Activated CD8-positive, alpha-beta memory T cell treated with anti-CD3 and anti-CD28 coated beads, Interleukin-2, amount 10 ng/mL, durations not matched to agents 7 days and 5 days (primary cell): ENCODE data around the gene THAP7. TPM values are rescaled to one million over a fixed set of nuclear protein-coding genes. Genes with fewer than 3 reads are reported as not detected.
A peak's percentile ranks its signal among the peaks of the same experiment; 100 is the strongest.
"Not testable (repeated sequence)": the region's sequence is repeated elsewhere in the genome, so short reads cannot be mapped to it uniquely, and the experiment has no call there.

Experiments used
- ATAC-seq: fragments of 150-1000 bp; cut with Tn5 transposase; one replicate; pipeline ENCODE4 v1.10.0; 2021; ENCODE audit warnings: moderate library complexity
- CTCF ChIA-PET: fragments of 350-600 bp; sonication (Branson Sonifier 250); formaldehyde crosslinking; loops from one replicate; lab custom pipeline; 2021; ENCODE audit warnings: antibody characterized with exemption; lab: Charles Lee
- DNase-seq: peaks from one replicate; pipeline ENCODE4 v3.0.0-alpha.2; 2020
- H3K27ac Mint-ChIP-seq: one replicate; pipeline ENCODE4 v1.8.0; 2021; ENCODE audit warnings: mild to moderate bottlenecking, mixed read lengths
- H3K27me3 Mint-ChIP-seq: one replicate; pipeline ENCODE4 v1.8.0; 2021; ENCODE audit warnings: mixed read lengths
- H3K36me3 Mint-ChIP-seq: one replicate; pipeline ENCODE4 v1.8.0; 2021; ENCODE audit warnings: mild to moderate bottlenecking, mixed read lengths
- H3K4me1 Mint-ChIP-seq: one replicate; pipeline ENCODE4 v1.8.0; 2021; ENCODE audit warnings: mixed read lengths
- H3K4me3 Mint-ChIP-seq: one replicate; pipeline ENCODE4 v1.8.0; 2021; ENCODE audit warnings: mild to moderate bottlenecking, moderate library complexity, mixed read lengths
- H3K9me3 Mint-ChIP-seq: one replicate; pipeline ENCODE4 v1.8.0; 2022; ENCODE audit warnings: low read depth, mixed read lengths
- total RNA-seq, 2 experiments: library from RNA; stranded (reverse); gene quantifications; one replicate each; pipeline ENCODE4 v1.2.3, GENCODE V29; 2021

The THAP7 gene
- total RNA-seq, 2 experiments from 2014 or later = 25.9 to 28.7 TPM

DNA sequence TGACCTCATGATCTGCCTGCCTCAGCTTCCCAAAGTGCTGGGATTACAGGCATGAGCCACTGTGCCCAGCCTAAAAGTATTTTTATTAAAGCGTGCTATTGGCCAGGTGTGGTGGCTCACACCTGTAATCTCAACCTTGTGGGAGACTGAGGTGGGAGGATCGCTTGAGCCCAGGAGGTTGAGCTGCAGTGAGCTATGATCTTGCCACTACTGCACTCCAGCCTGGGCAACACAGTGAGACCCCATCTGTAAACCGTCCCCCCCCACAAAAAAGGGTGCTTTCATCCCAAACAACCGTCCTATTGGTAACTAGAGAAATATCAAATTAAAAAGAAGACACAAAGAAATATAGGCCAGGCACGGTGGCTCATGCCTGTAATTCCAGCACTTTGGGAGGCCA is 37.2 kb upstream of the THAP7 start:
- H3K36me3 Mint-ChIP-seq, H3K4me1 Mint-ChIP-seq, DNase-seq, H3K9me3 Mint-ChIP-seq, CTCF ChIA-PET, H3K4me3 Mint-ChIP-seq, ATAC-seq, H3K27ac Mint-ChIP-seq: not testable (repeated sequence)
- peaks cover 43% of the 10 kb centered on the region for H3K27me3 Mint-ChIP-seq

GRCh38 chr22:21038405-21038804 is 36.5 kb upstream of the THAP7 start:
- no peaks in the 10 kb centered on the region for H3K36me3 Mint-ChIP-seq
- peaks cover 42% of the 10 kb centered on the region for H3K27me3 Mint-ChIP-seq
- H3K4me3 Mint-ChIP-seq = no peak overlapping the region
- no peak for DNase-seq
- no peaks in the 10 kb centered on the region for H3K9me3 Mint-ChIP-seq
- peaks cover 9% of the 10 kb centered on the region for H3K4me1 Mint-ChIP-seq
- CTCF ChIA-PET = no interaction called here
- H3K27ac Mint-ChIP-seq = no peak overlapping the region
- ATAC-seq = no peak

DNA sequence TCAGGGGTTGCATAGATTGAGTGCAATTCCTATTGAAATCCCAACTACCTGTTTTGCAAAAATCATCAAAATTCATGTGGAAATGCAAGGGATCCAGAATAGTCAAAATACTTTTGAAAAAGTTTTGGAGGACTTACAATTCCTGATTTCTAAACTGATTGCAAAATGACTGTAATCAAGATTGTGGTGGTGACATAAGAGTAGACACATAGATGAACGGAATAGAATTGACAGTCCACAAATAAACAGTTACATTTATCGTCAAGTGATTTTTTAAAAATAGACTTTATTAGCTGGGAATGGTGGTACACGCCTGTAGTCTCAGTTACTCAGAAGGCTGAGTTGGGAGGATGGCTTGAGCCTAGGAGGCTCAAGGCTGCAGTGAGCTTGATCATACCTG is 33.1 kb upstream of the THAP7 start:
- no peak for ATAC-seq

DNA sequence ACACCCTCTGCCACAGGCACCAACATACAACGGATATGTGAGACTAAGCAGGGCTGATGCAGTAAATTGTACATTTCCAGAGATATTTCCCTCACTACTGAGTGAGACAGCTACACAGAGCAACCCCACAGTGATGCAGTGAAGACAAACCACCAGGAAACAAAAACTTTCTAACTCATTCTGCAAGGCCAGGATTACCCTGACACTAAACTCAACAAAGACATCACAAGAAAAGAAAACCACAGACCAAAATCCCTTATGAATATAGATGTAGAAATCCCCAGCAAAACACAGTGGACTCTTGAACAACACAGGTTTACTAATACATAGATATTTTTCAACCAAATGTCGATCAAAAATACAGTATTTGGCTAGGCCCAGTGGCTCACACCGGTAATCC is 32.0 kb upstream of the THAP7 start:
- Mint-ChIP-seq H3K4me1 (peaks cover 15% of the 10 kb centered on the region), H3K4me3 (no peak overlapping the region), H3K9me3 (no peaks in the 10 kb centered on the region), H3K27ac (no peak overlapping the region), H3K36me3 (no peaks in the 10 kb centered on the region), H3K27me3 (peaks cover 47% of the 10 kb centered on the region)
- ATAC-seq (peak; percentile 46), DNase-seq (no peak)
- CTCF ChIA-PET = no interaction called here

More for the DNA sequence above, 33.1 kb upstream of the THAP7 start:
- H3K9me3 Mint-ChIP-seq = no peaks in the 10 kb centered on the region
- no peak overlapping the region for H3K4me3 Mint-ChIP-seq
- no peak for DNase-seq
- H3K27me3 Mint-ChIP-seq = peaks cover 50% of the 10 kb centered on the region
- H3K36me3 Mint-ChIP-seq = no peaks in the 10 kb centered on the region
- no peak overlapping the region for H3K27ac Mint-ChIP-seq
- peaks cover 15% of the 10 kb centered on the region for H3K4me1 Mint-ChIP-seq
- CTCF ChIA-PET = no interaction called here

GRCh38 chr22:21032868-21033688 is 31.2 kb upstream of the THAP7 start:
- Mint-ChIP-seq H3K27ac (no peak overlapping the region), H3K4me3 (no peak overlapping the region), H3K36me3 (no peaks in the 10 kb centered on the region), H3K9me3 (no peaks in the 10 kb centered on the region), H3K4me1 (peaks cover 15% of the 10 kb centered on the region), H3K27me3 (peaks cover 43% of the 10 kb centered on the region)
- CTCF ChIA-PET = no interaction called here
- ATAC-seq (no peak), DNase-seq (no peak)

DNA sequence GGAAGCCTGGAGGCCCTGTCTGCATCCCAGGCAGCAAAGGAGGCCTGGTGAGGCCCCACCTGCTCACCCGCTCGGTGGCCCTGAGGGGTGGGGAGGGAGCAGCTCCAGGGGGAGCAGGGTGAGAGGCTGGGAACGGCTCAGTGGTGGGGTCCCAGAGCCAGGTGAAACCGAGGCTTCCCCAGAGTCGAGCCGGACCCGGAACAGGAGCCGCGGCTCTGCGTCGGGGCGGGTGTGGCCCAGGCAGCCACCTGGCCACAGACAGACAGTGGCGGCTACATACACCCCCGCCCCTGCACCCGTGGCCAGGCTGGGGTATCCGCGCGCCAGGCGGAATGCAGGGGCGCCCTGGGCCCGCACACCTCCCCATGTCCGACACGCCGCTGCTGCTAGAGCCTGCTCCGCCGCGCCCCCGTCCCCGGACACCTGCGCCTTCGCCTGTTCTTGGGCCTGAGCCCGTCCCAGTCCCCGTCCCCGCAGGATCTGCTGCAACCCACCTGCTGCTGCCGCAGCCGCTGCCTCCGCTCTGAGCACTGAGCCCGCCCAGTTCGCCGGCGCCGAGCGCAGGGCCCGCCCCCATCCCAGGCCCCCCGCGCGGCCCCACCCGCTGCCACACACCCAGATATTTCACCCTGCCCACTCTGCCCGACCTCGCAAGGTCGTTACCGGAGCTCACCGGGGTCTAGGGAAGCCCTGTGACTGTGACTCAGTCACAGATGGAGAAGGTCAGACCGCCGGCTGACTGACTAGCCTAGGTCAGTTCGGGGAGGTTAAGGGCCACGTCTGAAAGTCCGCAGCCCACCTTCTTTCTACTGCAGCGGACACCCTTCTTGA is 30.3 kb upstream of the THAP7 start, which contains the start of gene SLC7A4:
TSS of gene SLC7A4 (minus strand) at position 525 of the 831 bp plus-strand sequence. CDS start 749 bp downstream, outside the sequence.
- Mint-ChIP-seq H3K36me3 (no peaks in the 10 kb centered on the region), H3K9me3 (no peaks in the 10 kb centered on the region), H3K27me3 (peaks cover 39% of the 10 kb centered on the region), H3K4me1 (peaks cover 15% of the 10 kb centered on the region), H3K4me3 (peak within 1 kb of the TSS; percentile 30), H3K27ac (no peak within 1 kb of the TSS)
- CTCF ChIA-PET = no interaction called here
- ATAC-seq (peak; percentile 54), DNase-seq (no peak)

DNA sequence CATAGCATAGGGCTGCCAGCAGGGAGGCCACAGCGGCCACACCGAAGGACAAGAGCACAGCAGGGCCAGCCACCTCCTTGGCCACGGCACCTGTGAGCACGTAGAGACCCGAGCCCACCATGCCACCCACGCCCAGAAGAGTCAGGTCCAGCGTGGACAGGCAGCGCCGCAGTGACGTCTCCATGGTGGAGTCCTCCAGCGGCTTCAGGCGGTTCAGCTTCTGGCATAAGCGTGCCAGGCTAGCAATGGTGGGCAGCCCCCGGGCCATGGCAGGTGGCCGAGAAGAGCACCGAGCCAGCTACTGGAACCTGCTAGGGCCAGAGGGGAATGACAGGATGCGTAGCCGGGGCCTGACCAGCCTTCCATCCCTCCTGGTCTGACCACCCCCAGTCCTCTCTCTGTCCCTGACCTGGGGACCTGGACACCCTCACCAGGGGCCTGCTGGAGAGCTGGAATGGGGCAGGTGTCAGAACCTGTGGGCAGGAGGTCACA is 29.7 kb upstream of the THAP7 start:
- H3K4me3 Mint-ChIP-seq = no peak overlapping the region
- CTCF ChIA-PET = no interaction called here

DNA sequence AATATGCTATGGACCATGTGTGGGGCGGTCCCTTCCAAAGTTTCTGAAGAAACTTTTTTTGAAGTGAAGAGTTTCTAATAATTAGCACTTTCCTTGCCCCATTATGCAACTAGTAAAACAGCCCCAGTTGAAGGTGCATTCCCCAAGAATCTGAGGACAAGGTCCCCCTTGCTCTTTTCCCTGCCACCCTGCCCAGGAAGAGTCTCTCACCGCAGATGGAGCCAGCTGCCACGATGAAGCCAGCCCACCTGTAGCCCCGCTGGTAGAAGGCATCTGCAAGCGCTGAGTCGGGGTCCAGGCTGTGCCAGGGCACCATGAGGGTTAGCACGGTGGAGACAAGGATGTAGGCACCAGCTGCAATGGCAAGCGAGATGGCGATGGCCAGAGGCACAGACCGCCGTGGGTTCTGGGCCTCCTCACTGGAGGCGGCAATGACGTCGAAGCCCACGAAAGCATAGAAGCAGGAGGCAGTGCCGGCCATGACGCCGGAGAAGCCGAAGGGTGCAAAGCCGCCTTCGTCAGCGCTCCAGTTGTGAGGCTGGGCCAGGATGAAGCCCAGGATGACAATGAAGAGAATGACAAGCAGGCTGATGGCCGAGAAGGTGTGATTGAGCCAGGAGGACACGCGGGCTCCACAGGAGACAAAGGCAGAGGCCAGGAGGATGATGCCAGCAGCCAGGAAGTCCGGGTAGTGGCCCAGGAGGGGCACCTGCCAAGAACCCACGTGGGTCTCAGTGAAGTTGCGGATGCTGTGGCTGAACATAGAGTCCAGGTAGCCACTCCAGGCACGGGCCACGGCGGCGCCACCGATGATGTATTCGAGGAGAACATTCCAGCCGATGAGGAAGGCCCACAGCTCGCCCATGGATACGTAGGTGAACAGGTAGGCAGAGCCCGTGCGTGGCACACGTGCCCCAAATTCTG is 29.0 kb upstream of the THAP7 start:
- Mint-ChIP-seq H3K4me1 (peaks cover 18% of the 10 kb centered on the region), H3K4me3 (no peak overlapping the region), H3K36me3 (no peaks in the 10 kb centered on the region), H3K27ac (no peak overlapping the region), H3K27me3 (peaks cover 36% of the 10 kb centered on the region), H3K9me3 (no peaks in the 10 kb centered on the region)
- ATAC-seq (no peak), DNase-seq (no peak)
- CTCF ChIA-PET = no interaction called here

More for the DNA sequence above, 29.7 kb upstream of the THAP7 start:
- ATAC-seq (no peak), DNase-seq (no peak)
- Mint-ChIP-seq H3K27ac (no peak overlapping the region), H3K4me1 (peaks cover 15% of the 10 kb centered on the region), H3K27me3 (peaks cover 39% of the 10 kb centered on the region), H3K36me3 (no peaks in the 10 kb centered on the region), H3K9me3 (no peaks in the 10 kb centered on the region)

- no peak for DNase-seq
- Mint-ChIP-seq H3K27me3 (peaks cover 29% of the 10 kb centered on the region), H3K27ac (no peak overlapping the region), H3K36me3 (peaks cover 2% of the 10 kb centered on the region), H3K4me1 (peaks cover 27% of the 10 kb centered on the region), H3K9me3 (no peaks in the 10 kb centered on the region), H3K4me3 (no peak overlapping the region)
- ATAC-seq = no peak
- CTCF ChIA-PET = no interaction called here
Measured at GRCh38 chr22:21030032-21030431, 28.1 kb upstream of the THAP7 start.

- CTCF ChIA-PET = no interaction called here
- no peak for DNase-seq
- no peak overlapping the region for H3K4me3 Mint-ChIP-seq
- peaks cover 29% of the 10 kb centered on the region for H3K4me1 Mint-ChIP-seq
- ATAC-seq = no peak
- H3K27ac Mint-ChIP-seq = no peak overlapping the region
- peaks cover 2% of the 10 kb centered on the region for H3K36me3 Mint-ChIP-seq
- H3K27me3 Mint-ChIP-seq = peaks cover 25% of the 10 kb centered on the region
- no peaks in the 10 kb centered on the region for H3K9me3 Mint-ChIP-seq
Measured at GRCh38 chr22:21029486-21030025, 27.6 kb upstream of the THAP7 start.

DNA sequence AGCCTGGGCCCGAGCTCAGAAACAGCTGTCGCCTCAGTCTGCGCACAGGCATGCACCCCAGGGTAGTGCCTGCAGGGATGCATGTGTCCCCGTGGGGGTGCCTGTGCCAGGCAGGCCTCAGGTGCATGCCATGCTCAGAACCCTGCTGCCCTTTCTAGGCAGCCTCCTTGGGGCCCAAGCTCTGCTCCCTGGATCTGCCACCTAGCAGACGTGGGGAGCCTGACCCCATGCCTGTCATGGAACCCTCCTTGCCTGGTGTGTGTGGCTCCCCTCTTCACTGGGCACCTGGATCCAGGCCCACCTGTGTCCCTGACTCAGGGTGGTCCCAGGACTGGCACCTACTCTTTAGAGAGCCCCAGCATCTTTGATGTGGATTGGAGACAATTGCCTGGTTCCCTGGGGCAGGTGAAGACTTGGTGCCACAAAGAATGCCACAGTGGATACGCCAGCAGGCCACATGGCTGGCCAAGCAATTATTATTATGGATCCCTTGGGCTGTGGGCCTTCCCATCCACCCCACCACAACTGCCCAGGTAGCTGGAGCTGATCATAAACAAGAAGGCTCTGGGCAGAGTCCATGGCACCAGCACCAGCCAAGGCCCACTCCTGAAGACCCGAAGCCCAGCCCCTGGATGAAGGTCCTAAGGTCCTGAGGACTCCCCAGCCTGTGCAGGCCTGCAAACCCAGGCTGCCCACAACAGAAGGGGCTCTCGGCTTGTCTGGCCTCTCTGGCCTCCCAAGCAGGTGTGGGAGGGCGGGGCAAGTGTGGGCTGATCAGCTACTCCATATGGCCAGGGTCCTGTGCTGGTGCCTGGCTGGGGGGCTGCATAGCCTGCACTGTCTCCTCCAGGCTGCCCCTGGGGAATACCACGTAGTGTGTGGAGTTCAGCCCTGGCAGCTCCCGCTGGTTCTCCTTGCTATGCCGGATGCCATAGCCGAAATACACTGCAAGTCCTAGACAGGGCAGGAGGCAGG is 26.6 kb upstream of the THAP7 start:
- Mint-ChIP-seq H3K36me3 (peaks cover 2% of the 10 kb centered on the region), H3K9me3 (no peaks in the 10 kb centered on the region), H3K4me1 (peaks cover 28% of the 10 kb centered on the region), H3K27me3 (peaks cover 19% of the 10 kb centered on the region), H3K27ac (no peak overlapping the region), H3K4me3 (no peak overlapping the region)
- DNase-seq (no peak), ATAC-seq (no peak)
- CTCF ChIA-PET = no interaction called here
